Neuronal stem cell (in vitro differentiated cells): ENCODE results near the gene RANGRF.
"Not testable (repeated sequence)": the region's sequence is repeated elsewhere in the genome, so short reads cannot be mapped to it uniquely, and the experiment has no call there.

Experiments
- DNase-seq: peaks from one replicate; pipeline ENCODE4 v3.0.0-alpha.2; 2013; ENCODE audit warnings: low spot score
- H2AFZ ChIP-seq: one replicate; pipeline ENCODE4 v1.6.1; 2013; ENCODE audit warnings: mild to moderate bottlenecking, low read length, inconsistent platforms
- H2AK5ac ChIP-seq: 2 replicates; pipeline ENCODE4 v1.6.1; 2013; ENCODE audit warnings: low read depth, mild to moderate bottlenecking, inconsistent platforms, low read length, moderate library complexity, mixed read lengths
- H2BK120ac ChIP-seq: 2 replicates; pipeline ENCODE4 v1.6.1; 2013; ENCODE audit warnings: low read depth, mild to moderate bottlenecking, inconsistent platforms, low read length, moderate library complexity, mixed read lengths
- H2BK12ac ChIP-seq: one replicate; pipeline ENCODE4 v1.6.1; 2013; ENCODE audit warnings: low read length, inconsistent platforms
- H2BK15ac ChIP-seq: 2 replicates; pipeline ENCODE4 v1.6.1; 2013; ENCODE audit warnings: mild to moderate bottlenecking, low read length, inconsistent platforms, mixed read lengths
- H2BK5ac ChIP-seq: one replicate; pipeline ENCODE4 v1.6.1; 2013; ENCODE audit warnings: inconsistent platforms, mild to moderate bottlenecking, low read length, moderate library complexity
- H3K14ac ChIP-seq: one replicate; pipeline ENCODE4 v1.6.1; 2013; ENCODE audit warnings: low read length, inconsistent platforms
- H3K18ac ChIP-seq: 2 replicates; pipeline ENCODE4 v1.6.1; 2013; ENCODE audit warnings: low read length, inconsistent platforms
- H3K23ac ChIP-seq: 2 replicates; pipeline ENCODE4 v1.6.1; 2013; ENCODE audit warnings: low read depth, mild to moderate bottlenecking, mixed read lengths, low read length, inconsistent platforms; ENCODE audit not compliant: poor library complexity
- H3K27ac ChIP-seq: replicated peaks from 3 replicates; pipeline ENCODE4 v1.5.1; 2013; ENCODE audit warnings: low read length, inconsistent platforms
- H3K27me3 ChIP-seq, 3 experiments: 2 replicates each; pipeline ENCODE4 v1.6.1; 2013; ENCODE audit warnings: low read length in 3 of 3, mild to moderate bottlenecking in 2 of 3, inconsistent platforms in 1 of 3, low read depth in 1 of 3, mixed read lengths in 1 of 3, moderate library complexity in 1 of 3; ENCODE audit not compliant: control insufficient read depth in 3 of 3, insufficient read depth in 3 of 3
- H3K36me3 ChIP-seq, 2 donors: replicated peaks in 1 of 2; 2 replicates each; pipeline ENCODE4 v1.6.1; 2013; ENCODE audit warnings: low read length in 2 of 2; ENCODE audit not compliant: control insufficient read depth in 2 of 2, insufficient read depth in 2 of 2
- H3K4ac ChIP-seq: 2 replicates; pipeline ENCODE4 v1.6.1; 2013; ENCODE audit warnings: inconsistent platforms, mild to moderate bottlenecking, low read length, moderate library complexity
- H3K4me1 ChIP-seq, 2 donors: 1 replicate in 1 of 2; 2 replicates in 1 of 2; pipeline ENCODE4 v1.6.1; 2013; ENCODE audit warnings: low read length in 2 of 2, low read depth in 1 of 2; ENCODE audit not compliant: control insufficient read depth in 2 of 2, insufficient read depth in 1 of 2
- H3K4me2 ChIP-seq: one replicate; pipeline ENCODE4 v1.6.1; 2013; ENCODE audit warnings: mild to moderate bottlenecking, low read length, inconsistent platforms; ENCODE audit not compliant: insufficient read depth, poor library complexity, severe bottlenecking
- H3K4me3 ChIP-seq, 2 donors: 2 replicates each; pipeline ENCODE4 v1.5.1; 2013; ENCODE audit warnings: low read length in 2 of 2, mild to moderate bottlenecking in 2 of 2, inconsistent platforms in 1 of 2, moderate library complexity in 1 of 2
- H3K79me1 ChIP-seq: one replicate; pipeline ENCODE4 v1.6.1; 2013; ENCODE audit warnings: low read depth, mild to moderate bottlenecking, inconsistent platforms, low read length, moderate library complexity
- H3K9ac ChIP-seq: one replicate; pipeline ENCODE4 v1.6.1; 2013; ENCODE audit warnings: mild to moderate bottlenecking, low read depth, low read length, inconsistent platforms; ENCODE audit not compliant: poor library complexity
- H3K9me3 ChIP-seq, 2 donors: replicated peaks in 1 of 2; 2 replicates each; pipeline versions ENCODE3 to v1.6.1; 2013; ENCODE audit warnings: low read length in 2 of 2, mild to moderate bottlenecking in 2 of 2, inconsistent platforms in 1 of 2, low read depth in 1 of 2, mixed read lengths in 1 of 2, moderate library complexity in 1 of 2; ENCODE audit not compliant: control insufficient read depth in 2 of 2, insufficient read depth in 1 of 2
- H4K8ac ChIP-seq: one replicate; pipeline ENCODE4 v1.6.1; 2013; ENCODE audit warnings: low read depth, mild to moderate bottlenecking, inconsistent platforms, low read length, moderate library complexity
- H4K91ac ChIP-seq: one replicate; pipeline ENCODE4 v1.6.1; 2013; ENCODE audit warnings: low read length, low read depth, mild to moderate bottlenecking, inconsistent platforms; ENCODE audit not compliant: poor library complexity
- WGBS, 2 donors: extraction: QIAGEN DNeasy Blood & Tissue Kit; methylation state at CpG; one replicate each; pipeline ENCODE4 v1.1.7; 2013; ENCODE audit warnings: missing lambda C conversion rate in 2 of 2, mixed read lengths in 1 of 2; ENCODE audit not compliant: insufficient read length in 2 of 2, insufficient replicate concordance in 1 of 2; ENCODE audit errors: extremely low coverage in 2 of 2; 5-methylcytosine and 5-hydroxymethylcytosine counted together

RANGRF gene

DNA sequence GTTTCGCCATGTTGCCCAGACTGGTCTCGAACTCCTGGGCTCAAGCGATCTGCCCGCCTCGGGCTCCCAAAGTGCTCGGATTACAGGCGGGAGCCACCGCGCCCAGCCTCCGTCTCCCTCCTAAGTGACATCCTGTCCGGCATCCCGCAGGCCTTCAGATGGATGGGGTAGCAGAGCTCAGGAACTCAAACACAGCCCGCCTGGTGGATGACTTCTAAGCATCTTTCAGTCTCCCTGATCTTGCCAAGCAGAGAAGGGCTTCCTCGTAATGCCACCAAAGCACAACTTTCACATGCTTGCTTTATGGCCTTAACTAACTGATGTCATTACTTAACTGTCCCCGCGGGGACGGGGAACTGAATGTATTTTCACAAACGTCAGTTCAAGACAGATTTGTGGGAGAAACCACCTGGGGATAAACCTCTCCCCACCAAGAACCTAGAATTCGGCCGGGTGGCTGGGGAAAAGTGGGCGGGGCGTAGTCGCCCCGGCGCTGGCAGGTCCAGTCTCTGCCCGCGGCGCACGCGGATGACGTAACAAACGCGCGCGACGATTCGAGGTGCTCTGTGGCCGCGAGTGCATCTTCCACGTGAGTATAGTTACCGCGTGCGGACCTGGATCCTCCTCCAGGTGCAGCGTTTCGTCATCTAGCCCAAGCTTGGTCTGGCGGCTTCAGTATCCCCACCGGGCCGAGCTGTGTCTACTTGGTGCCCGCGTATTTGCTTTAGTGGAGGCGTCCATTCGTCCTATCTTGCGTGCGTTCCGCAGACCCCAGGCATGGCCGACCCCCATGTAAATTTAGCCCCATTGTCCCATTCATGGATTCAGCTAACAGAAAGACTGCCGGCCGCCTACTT, 39.5 kb upstream of the RANGRF start, which contains the start of gene PFAS:
Gene PFAS, plus strand, starts transcription at position 539 of the 857 bp plus-strand sequence. CDS start 4,649 bp downstream, outside the sequence.
- Histone ChIP-seq H3K27ac (peak within 1 kb of the TSS; percentile 88), H3K79me1 (peaks cover 8% of the 10 kb centered on the region), H2AFZ (peak within 1 kb of the TSS; percentile 97), H3K23ac (peak within 1 kb of the TSS; percentile 37), H3K9ac (peak within 1 kb of the TSS; percentile 95), H4K8ac (no peak within 1 kb of the TSS), H3K4me3 (peak within 1 kb of the TSS; percentile 84 to 99), H3K18ac (peak within 1 kb of the TSS; percentile 95), H3K4ac (no peak within 1 kb of the TSS), H2BK5ac (no peak within 1 kb of the TSS), H3K4me2 (peak within 1 kb of the TSS; percentile 91), H2BK120ac (no peak within 1 kb of the TSS), H2BK15ac (no peak within 1 kb of the TSS), H2AK5ac (peak within 1 kb of the TSS; percentile 44), H3K4me1 (peaks cover 4 to 6% of the 10 kb centered on the region in 2 donors), H3K14ac (peak within 1 kb of the TSS; percentile 84), H4K91ac (no peak within 1 kb of the TSS), H3K27me3 (no peaks in the 10 kb centered on the region), H2BK12ac (peak within 1 kb of the TSS; percentile 92), H3K9me3 (no peaks in the 10 kb centered on the region), H3K36me3 (peaks cover 3 to 22% of the 10 kb centered on the region in 2 donors)
- DNase-seq = peak; percentile 95
- no CpG with 5 or more reads among the region's 58 CpGs for WGBS, 2 donors

GRCh38 chr17:8249621-8250500, 38.6 kb upstream of the RANGRF start:
- H2BK5ac ChIP-seq = no peak overlapping the region
- no peak overlapping the region for H3K14ac ChIP-seq
- peak overlapping the region; percentile 44 for H2AK5ac ChIP-seq
- peak overlapping the region; percentile 91 for H2AFZ ChIP-seq
- H3K27me3 ChIP-seq = no peaks in the 10 kb centered on the region
- H3K9me3 ChIP-seq = no peaks in the 10 kb centered on the region
- peaks cover 4 to 6% of the 10 kb centered on the region in 2 donors for H3K4me1 ChIP-seq
- no peak overlapping the region for H2BK120ac ChIP-seq
- H3K79me1 ChIP-seq = peaks cover 8% of the 10 kb centered on the region
- no peak overlapping the region for H4K8ac ChIP-seq
- H3K9ac ChIP-seq = peak overlapping the region; percentile 95
- H3K4me3 ChIP-seq = peak overlapping the region; percentile 84 to 99
- DNase-seq = no peak
- H3K36me3 ChIP-seq = peaks cover 8 to 29% of the 10 kb centered on the region in 2 donors
- no peak overlapping the region for H3K27ac ChIP-seq
- H3K23ac ChIP-seq = no peak overlapping the region
- no CpG with 5 or more reads among the region's 10 CpGs for WGBS, 2 donors
- H3K4me2 ChIP-seq = peak overlapping the region; percentile 91
- no peak overlapping the region for H4K91ac ChIP-seq
- no peak overlapping the region for H2BK15ac ChIP-seq
- peak overlapping the region; percentile 95 for H3K18ac ChIP-seq
- H3K4ac ChIP-seq = no peak overlapping the region
- no peak overlapping the region for H2BK12ac ChIP-seq

DNA sequence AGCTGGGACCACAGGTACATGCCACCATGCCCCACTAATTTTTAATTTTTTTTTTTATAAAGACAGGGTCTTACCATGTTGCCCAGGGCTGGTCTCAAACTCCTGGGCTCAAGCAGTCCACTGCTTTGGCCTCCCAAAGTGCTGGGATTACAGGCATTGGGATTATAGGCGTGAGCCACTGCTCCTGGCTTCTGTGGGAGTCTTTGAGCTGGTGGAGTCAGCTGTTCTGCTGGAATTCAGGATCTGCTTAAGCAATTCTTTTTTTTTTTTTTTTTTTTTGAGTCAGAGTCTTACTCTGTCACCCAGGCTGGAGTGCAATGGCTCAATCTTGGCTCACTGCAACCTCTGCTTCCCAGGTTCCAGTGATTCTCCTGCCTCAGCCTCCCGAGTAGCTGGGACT, 37.1 kb upstream of the RANGRF start:
- H3K4ac ChIP-seq, H3K27me3 ChIP-seq, H4K91ac ChIP-seq, H2BK5ac ChIP-seq, H2BK120ac ChIP-seq, H3K4me3 ChIP-seq, H3K9me3 ChIP-seq, DNase-seq, H4K8ac ChIP-seq, H3K4me2 ChIP-seq, H3K9ac ChIP-seq, H2BK15ac ChIP-seq, H3K79me1 ChIP-seq, H3K4me1 ChIP-seq, H2AFZ ChIP-seq, H3K27ac ChIP-seq, H3K18ac ChIP-seq, H2AK5ac ChIP-seq, H3K14ac ChIP-seq, H2BK12ac ChIP-seq, H3K23ac ChIP-seq: not testable (repeated sequence)
- WGBS, 2 donors = no CpG with 5 or more reads among the region's 2 CpGs
- H3K36me3 ChIP-seq = peaks cover 21 to 38% of the 10 kb centered on the region in 2 donors
